Pancreas (tissue), 10 donors: ENCODE data around the gene GRM5. TPM values are rescaled to one million over a fixed set of nuclear protein-coding genes. Genes with fewer than 3 reads are reported as not detected.

Source experiments
- ATAC-seq, 4 donors: fragments of 200-7000 bp; cut with Tn5 transposase; one replicate each; pipeline versions ENCODE4 v1.8.0 to v1.9.1; 2020; ENCODE audit warnings: mild to moderate bottlenecking in 4 of 4, moderate library complexity in 4 of 4
- DNase-seq, 6 donors: peaks; one replicate each; pipeline ENCODE4 v3.0.0-alpha.2; 2020
- FAIRE-seq: peaks from 2 replicates; lab custom pipeline; 2012; peaks lifted over from hg19 to GRCh38; lab: Jason Lieb, UNC
- H3K27ac ChIP-seq, 4 donors: fragments of 200-600 bp; sonication (generic); 1 replicate in 3 of 4; 2 replicates in 1 of 4; pipeline versions ENCODE4 v1.5.0 to v1.8.0; 2020
- H3K27me3 ChIP-seq, 4 donors: fragments of 200-600 bp; one replicate each; pipeline ENCODE4 v1.8.0; 2021
- H3K36me3 ChIP-seq, 3 donors: fragments of 200-600 bp; sonication (generic) in 1 of 3; one replicate each; pipeline versions ENCODE4 v1.5.0 to v1.8.0; 2020 to 2021
- H3K4me1 ChIP-seq, 3 donors: fragments of 200-600 bp; one replicate each; pipeline ENCODE4 v1.8.0; 2021
- H3K4me3 ChIP-seq, 4 donors: fragments of 200-600 bp; sonication (generic) in 2 of 4; one replicate each; pipeline versions ENCODE4 v1.5.0 to v1.8.0; 2020 to 2021
- H3K9me3 ChIP-seq, 4 donors: fragments of 200-600 bp; one replicate each; pipeline ENCODE4 v1.8.0; 2021
- CTCF ChIP-seq, 4 donors: fragments of 200-600 bp; sonication (generic) in 3 of 4; IDR thresholded peaks; one replicate each; pipeline versions ENCODE4 v1.5.0 to v1.8.0; 2021; ENCODE audit warnings: antibody characterized with exemption in 4 of 4
- WGBS, 2 donors: extraction: QIAGEN DNeasy Blood & Tissue Kit; methylation state at CpG; one replicate each; pipeline ENCODE4 v1.1.7; 2013; 5-methylcytosine and 5-hydroxymethylcytosine counted together
- intact Hi-C, 3 donors: fragments of 100-400 bp; cut with DNase I; formaldehyde crosslinking; loops; one replicate each; pipeline versions ENCODE4 v1.11.1 to v1.14.2; 2022
- polyA plus RNA-seq, 2 donors: library from polyadenylated mRNA; stranded (reverse); fragments of 200-250 nt; gene quantifications; one replicate each; pipeline ENCODE4 v1.2.3, GENCODE V29; 2013
- total RNA-seq, 6 donors: library from RNA; stranded (reverse); fragmentation: NEBNext Ultra II Directional in 4 of 6; extraction: Animal tissue kit (Norgen Biotek cat#: 25700) in 4 of 6; gene quantifications; one replicate each; pipeline versions ENCODE4 v1.2.1 to v1.2.4, GENCODE V29; 2021 to 2023
- donor health status: healthy with polysubstance abuse.
- donor health status: DM: no; HTN: no; CAD: no; lungs with moderate emphysema.
- donor health status: DM: no; HTN: no; CAD: no.
- donor health status: control.
- donor health status: control.
- donor health status: Bipolar disorder and iron deficiency.
- donor health status: DM: yes; HTN: yes; CAD: no.
- donor health status: DM: no; HTN: no; CAD: no.
- donor health status: DM: no; HTN: no; CAD: no.
- donor health status: DM: yes; HTN: yes; CAD: no.

The GRM5 gene
- total and polyA plus RNA-seq, 8 donors, result 0.02 to 0.06 (median 0.06) TPM; not detected in 5

GRCh38 chr11:88770475-88771079 is 295.2 kb downstream of the GRM5 start:
- no peaks in the 10 kb centered on the region for H3K9me3 ChIP-seq
- no peak for TF ChIP-seq CTCF (IDR thresholded peaks at IDR 0.05)
- intact Hi-C loops, result no loop called here
- peak in 1 of 4 donors; percentile 26 for ATAC-seq
- 14 to 20% methylated on average over 3 of the region's 3 CpGs for WGBS, 2 donors
- H3K27me3 ChIP-seq, result no peaks in the 10 kb centered on the region
- no peak for FAIRE-seq
- no peak overlapping the region for H3K4me3 ChIP-seq
- no peak overlapping the region for H3K27ac ChIP-seq
- H3K36me3 ChIP-seq, result no peaks in the 10 kb centered on the region
- H3K4me1 ChIP-seq, result no peaks in the 10 kb centered on the region
- no peak for DNase-seq

DNA sequence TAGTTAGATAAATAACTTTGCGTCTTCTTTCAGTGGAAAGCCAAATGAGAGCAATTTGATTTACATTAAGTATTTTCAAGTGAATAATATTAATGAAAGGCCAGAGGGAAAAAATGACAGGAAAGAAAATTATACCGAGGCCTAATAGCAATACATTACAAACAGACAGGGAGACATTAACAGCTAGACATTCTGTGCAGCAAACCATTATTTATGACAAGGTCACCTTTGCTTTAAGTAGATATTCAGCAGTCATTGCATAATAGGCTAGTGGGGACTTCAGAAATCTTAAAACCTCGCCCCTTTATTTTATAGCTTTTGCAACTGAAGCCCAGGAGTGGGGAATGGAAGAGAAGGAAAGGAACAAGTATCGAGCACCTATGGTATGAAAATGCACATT is 321.6 kb downstream of the GRM5 start:
- FAIRE-seq, result no peak
- intact Hi-C loops, result no loop called here
- WGBS, 2 donors, result 75 to 80% methylated on average over 4 of the region's 4 CpGs
- no peaks in the 10 kb centered on the region for H3K4me1 ChIP-seq
- DNase-seq, result no peak
- no peaks in the 10 kb centered on the region for H3K36me3 ChIP-seq
- no peaks in the 10 kb centered on the region for H3K27me3 ChIP-seq
- H3K27ac ChIP-seq, result no peak overlapping the region
- no peaks in the 10 kb centered on the region for H3K9me3 ChIP-seq
- no peak for ATAC-seq
- TF ChIP-seq CTCF (IDR thresholded peaks at IDR 0.05), result no peak
- H3K4me3 ChIP-seq, result no peak overlapping the region

GRCh38 chr11:88739524-88739923 is 326.3 kb downstream of the GRM5 start:
- no peak for ATAC-seq
- no peak overlapping the region for H3K27ac ChIP-seq
- intact Hi-C loops, result no loop called here

GRCh38 chr11:88709567-88709966 is 356.2 kb downstream of the GRM5 start:
- Histone ChIP-seq H3K36me3 (no peaks in the 10 kb centered on the region), H3K27me3 (no peaks in the 10 kb centered on the region), H3K27ac (no peak overlapping the region), H3K4me3 (no peak overlapping the region), H3K4me1 (no peaks in the 10 kb centered on the region), H3K9me3 (no peaks in the 10 kb centered on the region)
- 40 to 50% methylated on average over 1 of the region's 1 CpG for WGBS, 2 donors
- peak in 2 of 4 donors; percentile 22 to 61 for ATAC-seq
- intact Hi-C loops, result no loop called here
- TF ChIP-seq CTCF (IDR thresholded peaks at IDR 0.05), result no peak
- no peak for DNase-seq
- FAIRE-seq, result no peak

More at GRCh38 chr11:88739524-88739923, 326.3 kb downstream of the GRM5 start:
- TF ChIP-seq CTCF (IDR thresholded peaks at IDR 0.05), result no peak
- Histone ChIP-seq H3K4me1 (no peaks in the 10 kb centered on the region), H3K27me3 (no peaks in the 10 kb centered on the region), H3K4me3 (no peak overlapping the region), H3K9me3 (no peaks in the 10 kb centered on the region), H3K36me3 (no peaks in the 10 kb centered on the region)
- WGBS, 2 donors, result 56 to 75% methylated on average over 8 of the region's 8 CpGs
- no peak for DNase-seq
- FAIRE-seq, result no peak

- H3K4me1 ChIP-seq, result no peaks in the 10 kb centered on the region
- intact Hi-C loops, result no loop called here
- DNase-seq (no peak), FAIRE-seq (no peak), ATAC-seq (no peak)
- TF ChIP-seq CTCF (IDR thresholded peaks at IDR 0.05), result no peak
- 82 to 100% methylated on average over 1 of the region's 1 CpG for WGBS, 2 donors
- H3K27me3 ChIP-seq, result no peaks in the 10 kb centered on the region
- no peaks in the 10 kb centered on the region for H3K36me3 ChIP-seq
- H3K4me3 ChIP-seq, result no peak overlapping the region
- no peak overlapping the region for H3K27ac ChIP-seq
- H3K9me3 ChIP-seq, result no peaks in the 10 kb centered on the region
Measured at GRCh38 chr11:88704485-88704884, 361.3 kb downstream of the GRM5 start.
